Measurements from ENCODE around the gene AGFG1. TPM values are rescaled to one million over a fixed set of nuclear protein-coding genes. Genes with fewer than 3 reads are reported as not detected.

Gene AGFG1
- total and polyA plus RNA-seq, 9 donors, result 21.3 to 78.9 (median 49.9) TPM

DNA sequence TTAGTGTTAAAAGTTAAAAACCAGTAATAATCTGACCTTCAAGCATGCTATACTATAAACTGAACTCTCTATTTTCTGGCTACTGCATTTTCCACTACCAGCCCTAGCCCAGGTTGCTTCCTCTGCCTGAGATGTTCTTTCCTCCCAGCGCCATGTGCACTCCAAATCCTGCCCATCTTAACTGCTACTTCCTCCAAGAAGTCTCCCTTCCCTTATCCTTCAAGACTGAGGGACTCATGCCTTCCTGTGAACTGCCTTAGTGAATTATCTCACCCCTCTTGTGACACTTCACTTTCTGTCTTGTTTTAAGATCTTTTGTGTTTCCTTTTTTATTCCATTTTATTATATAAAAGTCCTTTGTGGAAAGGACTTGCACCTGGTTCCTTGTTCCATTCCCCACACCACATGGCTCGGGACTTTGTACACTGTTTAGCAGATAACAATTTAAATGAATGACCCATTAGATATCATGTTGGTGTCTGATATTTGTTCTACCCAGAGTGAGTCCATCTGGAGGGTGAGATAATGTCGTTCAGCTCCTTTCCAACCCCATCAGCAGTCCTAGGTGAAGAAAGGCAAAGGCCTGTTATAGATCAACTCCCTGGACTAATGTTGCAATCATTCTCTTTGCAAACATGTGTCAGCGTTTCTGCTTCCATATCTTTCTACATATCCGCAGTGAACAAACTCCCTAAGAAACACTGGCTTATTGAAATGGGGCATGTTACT is 20.9 kb upstream of the AGFG1 start:
- Histone ChIP-seq H3K27me3 (no peaks in the 10 kb centered on the region), H3K27ac (no peak overlapping the region), H3K4me1 (ENCODE audit: insufficient read depth) (no peaks in the 10 kb centered on the region), H3K9me3 (no peaks in the 10 kb centered on the region), H3K4me3 (no peak overlapping the region), H3K36me3 (no peaks in the 10 kb centered on the region)
- WGBS, 3 donors, result 41 to 44% (median 42%) methylated on average over 5 of the region's 5 CpGs
- intact Hi-C loops (cut with DNase I), result no loop called here
- TF ChIP-seq, protein P1, sequence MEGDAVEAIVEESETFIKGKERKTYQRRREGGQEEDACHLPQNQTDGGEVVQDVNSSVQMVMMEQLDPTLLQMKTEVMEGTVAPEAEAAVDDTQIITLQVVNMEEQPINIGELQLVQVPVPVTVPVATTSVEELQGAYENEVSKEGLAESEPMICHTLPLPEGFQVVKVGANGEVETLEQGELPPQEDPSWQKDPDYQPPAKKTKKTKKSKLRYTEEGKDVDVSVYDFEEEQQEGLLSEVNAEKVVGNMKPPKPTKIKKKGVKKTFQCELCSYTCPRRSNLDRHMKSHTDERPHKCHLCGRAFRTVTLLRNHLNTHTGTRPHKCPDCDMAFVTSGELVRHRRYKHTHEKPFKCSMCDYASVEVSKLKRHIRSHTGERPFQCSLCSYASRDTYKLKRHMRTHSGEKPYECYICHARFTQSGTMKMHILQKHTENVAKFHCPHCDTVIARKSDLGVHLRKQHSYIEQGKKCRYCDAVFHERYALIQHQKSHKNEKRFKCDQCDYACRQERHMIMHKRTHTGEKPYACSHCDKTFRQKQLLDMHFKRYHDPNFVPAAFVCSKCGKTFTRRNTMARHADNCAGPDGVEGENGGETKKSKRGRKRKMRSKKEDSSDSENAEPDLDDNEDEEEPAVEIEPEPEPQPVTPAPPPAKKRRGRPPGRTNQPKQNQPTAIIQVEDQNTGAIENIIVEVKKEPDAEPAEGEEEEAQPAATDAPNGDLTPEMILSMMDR (IDR thresholded peaks at IDR 0.05), result no peak
- TF ChIP-seq EP300 (IDR thresholded peaks at IDR 0.05), result no peak
- no peak for TF ChIP-seq POLR2A (IDR thresholded peaks at IDR 0.05)
- no peak for DNase-seq

DNA sequence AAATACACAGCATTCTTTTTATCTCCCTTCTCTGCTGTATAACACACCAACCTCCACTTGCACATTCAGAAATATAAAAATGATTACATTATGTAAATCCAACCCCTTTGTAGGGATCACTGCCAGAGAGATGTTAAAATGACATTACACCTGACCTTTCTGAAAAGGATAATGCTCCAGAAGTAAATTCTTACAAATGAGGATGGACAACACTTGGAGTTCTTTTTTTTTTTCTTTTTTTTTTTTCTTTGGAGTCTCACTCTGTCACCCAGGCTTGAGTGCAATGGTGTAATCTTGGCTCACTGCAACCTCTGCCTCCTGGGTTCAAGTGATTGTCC is 20.3 kb upstream of the AGFG1 start:
- H3K4me1 ChIP-seq (ENCODE audit: insufficient read depth), result no peaks in the 10 kb centered on the region
- H3K9me3 ChIP-seq, result no peaks in the 10 kb centered on the region
- intact Hi-C loops (cut with DNase I), result no loop called here
- H3K27ac ChIP-seq, result no peak overlapping the region
- H3K4me3 ChIP-seq, result no peak overlapping the region
- no peaks in the 10 kb centered on the region for H3K27me3 ChIP-seq
- TF ChIP-seq POLR2A (IDR thresholded peaks at IDR 0.05) (no peak), EP300 (IDR thresholded peaks at IDR 0.05) (no peak)
- TF ChIP-seq, protein P1 (IDR thresholded peaks at IDR 0.05), result no peak
- no peaks in the 10 kb centered on the region for H3K36me3 ChIP-seq
- no peak for DNase-seq

DNA sequence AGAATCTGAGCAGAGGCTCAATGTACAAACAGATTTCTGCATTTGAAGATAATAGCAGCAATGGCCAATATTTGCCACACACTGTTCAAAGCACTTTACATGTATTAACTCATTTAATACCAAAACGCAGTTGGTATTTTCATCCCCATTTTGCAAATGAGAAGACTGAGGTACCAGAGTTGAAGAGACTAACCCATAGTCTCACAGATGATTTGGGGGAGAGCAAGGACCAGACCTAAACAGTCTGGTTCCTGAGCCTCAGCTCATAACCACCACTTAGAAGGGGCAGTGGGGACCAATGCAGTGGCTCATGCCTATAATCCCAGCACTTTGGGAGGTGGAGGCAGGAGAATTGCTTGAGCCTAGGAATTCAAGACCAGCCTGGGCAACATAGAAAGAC is 18.1 kb upstream of the AGFG1 start:
- Histone ChIP-seq H3K9me3 (no peaks in the 10 kb centered on the region), H3K27me3 (no peaks in the 10 kb centered on the region), H3K36me3 (no peaks in the 10 kb centered on the region), H3K4me1 (ENCODE audit: insufficient read depth) (no peaks in the 10 kb centered on the region), H3K27ac (no peak overlapping the region), H3K4me3 (no peak overlapping the region)
- WGBS, 3 donors, result 91 to 98% (median 96%) methylated on average over 1 of the region's 1 CpG
- TF ChIP-seq POLR2A (IDR thresholded peaks at IDR 0.05) (no peak), EP300 (IDR thresholded peaks at IDR 0.05) (no peak)
- TF ChIP-seq, protein P1 (IDR thresholded peaks at IDR 0.05), result no peak
- DNase-seq, result no peak
- intact Hi-C loops (cut with DNase I), result no loop called here

DNA sequence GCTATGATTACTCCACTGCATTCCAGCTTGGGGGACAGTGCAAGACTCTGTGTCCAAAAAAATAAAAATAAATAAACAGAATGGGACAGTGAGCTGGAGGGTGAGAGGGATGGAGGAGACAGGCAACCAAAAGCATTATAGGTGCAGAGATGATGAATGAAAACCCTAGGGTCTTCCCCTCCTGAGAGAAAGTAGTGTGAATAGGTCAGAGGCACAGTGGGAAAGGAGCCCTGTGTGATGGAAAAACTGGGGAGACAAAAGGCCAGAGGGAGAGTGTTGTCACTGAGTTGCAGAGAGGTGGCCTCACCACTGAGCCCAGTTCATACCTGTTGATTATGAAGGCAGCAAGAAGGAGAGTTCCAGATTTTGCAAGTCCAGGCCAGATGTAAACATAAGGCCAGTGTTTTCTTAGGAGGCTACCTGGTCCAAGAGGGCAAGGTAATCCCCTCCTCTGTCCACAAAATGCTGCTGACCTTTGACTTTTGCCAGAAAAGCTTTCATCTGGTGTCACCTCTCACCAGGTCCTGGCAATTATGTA is 17.6 kb upstream of the AGFG1 start:
- H3K27ac ChIP-seq, result no peak overlapping the region
- no peak overlapping the region for H3K4me3 ChIP-seq
- DNase-seq, result no peak
- H3K36me3 ChIP-seq, result no peaks in the 10 kb centered on the region
- H3K9me3 ChIP-seq, result no peaks in the 10 kb centered on the region
- TF ChIP-seq POLR2A (IDR thresholded peaks at IDR 0.05) (no peak), EP300 (IDR thresholded peaks at IDR 0.05) (no peak)
- TF ChIP-seq, protein P1 (IDR thresholded peaks at IDR 0.05), result no peak
- no peaks in the 10 kb centered on the region for H3K4me1 ChIP-seq (ENCODE audit: insufficient read depth)
- no peaks in the 10 kb centered on the region for H3K27me3 ChIP-seq
- intact Hi-C loops (cut with DNase I), result no loop called here
